ENCODE data around the gene ZSCAN10.

Gene ZSCAN10

GRCh38 chr16:3106205-3106928 lies 7.3 kb upstream of the ZSCAN10 start:
- DNase-seq: peak; percentile 92

GRCh38 chr16:3101841-3102470 lies 2.9 kb upstream of the ZSCAN10 start:
- no peak for DNase-seq

GRCh38 chr16:3101018-3101840 lies 2.1 kb upstream of the ZSCAN10 start:
- DNase-seq: peak; percentile 31

- DNase-seq: peak; percentile 88
Measured at GRCh38 chr16:3099732-3100499, 822 bp upstream of the ZSCAN10 start.

GRCh38 chr16:3099395-3099731 lies 269 bp upstream of the ZSCAN10 start:
- DNase-seq: no peak

- no peak for DNase-seq
Measured at GRCh38 chr16:3097266-3097665, 1.8 kb downstream of the ZSCAN10 start.

- no peak for DNase-seq
Measured at GRCh38 chr16:3096362-3096761, 2.7 kb downstream of the ZSCAN10 start.

- DNase-seq: no peak
Measured at GRCh38 chr16:3095869-3096268, 3.2 kb downstream of the ZSCAN10 start.

GRCh38 chr16:3094289-3095027 lies 4.6 kb downstream of the ZSCAN10 start:
- DNase-seq: no peak

GRCh38 chr16:3092501-3092941 lies 6.6 kb downstream of the ZSCAN10 start:
- DNase-seq: no peak

- DNase-seq: no peak
Measured at GRCh38 chr16:3091551-3091950, 7.5 kb downstream of the ZSCAN10 start.

GRCh38 chr16:3089717-3090592 lies 9.1 kb downstream of the ZSCAN10 start:
- no peak for DNase-seq

GRCh38 chr16:3088925-3089716 lies 10.0 kb downstream of the ZSCAN10 start:
- no peak for DNase-seq

GRCh38 chr16:3088450-3088849 lies 10.6 kb downstream of the ZSCAN10 start:
- DNase-seq: no peak

GRCh38 chr16:3087243-3088235 lies 11.6 kb downstream of the ZSCAN10 start:
- no peak for DNase-seq

- no peak for DNase-seq
Measured at GRCh38 chr16:3086596-3087242, 12.4 kb downstream of the ZSCAN10 start.

GRCh38 chr16:3085868-3086595 lies 13.1 kb downstream of the ZSCAN10 start:
- no peak for DNase-seq

Data from fibroblast of skin of abdomen (primary cell).